Activated CD8-positive, alpha-beta memory T cell treated with anti-CD3 and anti-CD28 coated beads, Interleukin-2, amount 50 U/mL, for 48 hours (primary cell): ENCODE measurements around the gene JADE2.

Source experiments
- DNase-seq: peaks from one replicate; pipeline ENCODE4 v3.0.0-alpha.2; 2020

Gene JADE2

DNA sequence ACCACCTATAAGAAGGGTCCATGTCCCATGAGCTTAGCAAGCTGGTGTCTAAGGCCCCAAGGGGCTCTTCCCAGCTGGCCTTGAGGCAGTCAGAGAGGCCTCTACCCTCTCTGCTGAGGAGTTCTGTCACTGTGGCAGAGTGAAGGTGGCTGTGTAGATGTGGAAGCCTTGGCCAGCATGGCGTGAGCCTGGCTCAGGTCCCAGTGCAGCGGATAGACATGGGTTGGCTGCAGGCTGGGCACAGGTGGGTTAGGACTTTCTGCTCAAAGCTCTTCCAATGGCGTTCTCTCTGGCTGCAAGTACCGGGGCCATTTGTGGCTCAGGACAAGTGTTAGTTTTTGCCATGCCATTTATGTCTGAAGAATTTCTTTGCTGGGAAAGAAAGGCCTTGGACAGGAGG is 47.3 kb downstream of the JADE2 start:
- DNase-seq: no peak

DNA sequence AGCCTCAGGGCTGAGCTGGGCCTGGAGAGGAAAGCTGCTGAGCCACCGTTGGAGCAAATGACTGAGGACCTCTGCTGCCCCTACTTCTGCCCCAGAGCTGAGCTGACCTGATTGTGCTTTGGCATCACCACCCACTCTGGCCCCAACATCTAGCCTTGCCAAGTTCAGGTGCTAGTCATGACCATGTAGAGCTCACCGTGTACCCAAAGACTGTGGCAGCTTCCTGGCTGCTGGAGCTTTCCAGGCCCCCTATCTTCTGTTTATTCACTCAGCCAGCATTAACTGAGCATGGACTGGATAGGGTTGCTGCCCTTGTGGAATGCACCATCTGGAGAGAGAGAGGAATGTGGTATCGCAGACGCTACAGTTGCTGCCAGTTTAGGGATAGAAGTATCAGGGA is 49.1 kb downstream of the JADE2 start:
- no peak for DNase-seq

DNA sequence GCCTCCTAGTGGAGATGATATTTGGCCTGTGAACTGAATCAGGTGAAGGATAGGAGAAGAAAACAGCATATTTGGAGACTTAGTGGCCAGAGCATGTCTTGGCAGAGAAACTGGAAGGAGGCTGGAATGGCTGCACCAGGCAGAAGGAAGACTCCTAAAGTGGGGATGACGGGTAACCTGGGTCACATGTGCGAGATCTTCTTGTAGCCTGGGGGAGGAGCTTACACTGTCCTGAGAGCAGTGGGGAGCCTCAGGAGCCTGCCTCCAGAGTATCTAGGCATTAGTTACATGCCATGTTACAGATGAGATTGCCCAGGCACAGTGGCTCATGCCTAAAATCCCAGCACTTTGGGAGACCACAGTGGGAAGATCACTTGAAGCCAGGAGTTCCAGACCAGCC is 49.8 kb downstream of the JADE2 start:
- DNase-seq: no peak

DNA sequence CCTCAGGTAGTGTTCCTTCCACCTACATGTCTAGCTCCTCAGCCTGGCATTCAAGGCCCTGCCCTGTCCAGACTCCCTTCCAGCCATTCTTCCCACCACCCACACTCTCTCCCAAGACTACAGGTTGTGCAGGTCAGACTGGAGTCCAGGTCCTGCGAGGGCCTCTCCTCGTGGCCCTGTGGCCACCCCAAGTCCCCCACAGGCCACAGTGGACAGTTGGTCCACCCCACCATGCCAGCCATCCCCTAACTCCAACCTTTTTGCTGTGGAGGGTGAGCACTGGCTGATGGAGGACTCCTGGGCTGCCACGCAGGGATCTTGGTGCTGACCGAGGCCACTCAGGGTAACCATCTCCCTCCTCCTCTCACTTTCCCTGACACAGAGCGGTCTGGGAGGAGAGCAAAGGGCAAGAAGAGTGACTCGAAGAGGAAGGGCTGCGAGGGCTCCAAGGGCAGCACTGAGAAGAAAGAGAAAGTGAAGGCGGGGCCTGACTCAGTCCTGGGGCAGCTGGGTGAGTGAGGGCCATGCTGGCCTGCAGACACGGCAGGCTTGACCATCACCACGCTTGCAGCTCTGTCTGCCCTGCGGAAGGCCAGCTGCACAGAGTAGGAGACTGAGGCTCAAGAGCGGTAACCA is 51.0 kb downstream of the JADE2 start:
- DNase-seq: no peak

DNA sequence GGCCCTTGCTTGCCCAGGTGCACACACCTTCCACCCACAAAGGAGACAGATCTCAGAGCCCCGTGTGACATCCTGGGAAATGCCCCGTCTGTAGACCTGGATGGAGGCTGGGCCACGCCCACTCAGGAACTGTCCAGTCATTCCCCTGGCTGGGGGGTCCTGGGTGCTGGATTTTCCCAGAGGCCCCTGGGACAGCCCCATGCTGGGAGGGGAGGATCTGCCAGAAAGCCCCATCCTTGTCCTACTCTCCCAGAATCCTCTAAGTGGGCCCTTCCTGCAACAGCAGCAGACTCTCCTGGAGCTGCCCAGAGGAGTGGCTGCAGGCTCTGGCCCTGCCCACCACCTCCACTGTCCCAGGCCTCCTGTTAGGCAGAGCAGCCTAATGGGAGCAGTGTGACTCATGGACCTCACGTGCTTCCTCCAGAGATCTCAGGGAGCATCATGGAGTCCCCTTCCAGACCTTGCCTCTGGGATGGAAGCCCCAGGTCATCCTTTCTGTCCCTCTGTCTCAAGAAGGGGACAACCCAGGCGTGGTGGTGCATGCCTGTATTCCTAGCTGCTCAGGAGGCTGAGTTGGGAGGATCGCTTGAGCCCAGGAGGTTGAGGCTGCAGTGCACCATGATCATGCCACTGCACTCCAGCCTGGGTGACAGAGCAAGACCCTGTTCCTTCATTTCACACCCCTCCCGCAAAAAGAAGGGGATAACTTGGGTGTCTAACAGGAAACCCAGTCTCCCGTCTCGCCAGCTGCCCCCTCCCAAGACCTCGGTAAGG is 51.7 kb downstream of the JADE2 start:
- no peak for DNase-seq

DNA sequence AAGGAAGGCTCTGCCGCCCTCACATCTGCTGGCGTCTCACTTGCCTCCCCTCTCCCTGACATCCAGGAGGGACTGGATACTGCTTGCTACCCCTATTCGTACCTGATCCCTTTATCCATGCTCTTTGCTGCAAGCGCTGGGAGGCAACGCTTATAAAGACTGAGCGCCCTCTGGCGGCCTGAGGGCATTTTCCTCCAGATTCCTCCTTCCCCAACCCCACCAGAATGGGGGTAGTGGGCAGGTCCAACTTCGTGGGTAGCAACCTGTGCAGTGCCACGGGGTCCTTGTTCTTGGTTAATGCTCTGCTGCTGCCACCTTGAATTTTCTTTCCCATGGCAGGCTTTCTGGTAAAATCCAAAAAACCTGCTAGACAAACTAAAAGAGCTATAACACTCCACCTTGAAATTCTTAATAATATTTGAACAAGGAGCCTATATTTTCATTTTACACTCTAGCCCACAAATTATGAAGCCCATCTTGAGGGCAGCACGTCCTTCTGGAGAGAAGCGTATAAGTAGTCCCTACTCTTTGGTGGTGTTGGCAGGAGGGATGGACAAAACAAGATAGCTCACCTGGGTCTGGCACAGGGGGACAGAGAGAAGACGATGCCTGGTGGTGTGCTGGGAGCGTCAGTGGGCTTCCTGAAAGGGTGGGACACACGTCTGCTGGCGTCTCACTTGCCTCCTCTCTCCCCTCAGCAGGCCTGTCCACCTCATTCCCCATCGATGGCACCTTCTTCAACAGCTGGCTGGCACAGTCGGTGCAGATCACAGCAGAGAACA is 52.5 kb downstream of the JADE2 start:
- peak; percentile 90 for DNase-seq

DNA sequence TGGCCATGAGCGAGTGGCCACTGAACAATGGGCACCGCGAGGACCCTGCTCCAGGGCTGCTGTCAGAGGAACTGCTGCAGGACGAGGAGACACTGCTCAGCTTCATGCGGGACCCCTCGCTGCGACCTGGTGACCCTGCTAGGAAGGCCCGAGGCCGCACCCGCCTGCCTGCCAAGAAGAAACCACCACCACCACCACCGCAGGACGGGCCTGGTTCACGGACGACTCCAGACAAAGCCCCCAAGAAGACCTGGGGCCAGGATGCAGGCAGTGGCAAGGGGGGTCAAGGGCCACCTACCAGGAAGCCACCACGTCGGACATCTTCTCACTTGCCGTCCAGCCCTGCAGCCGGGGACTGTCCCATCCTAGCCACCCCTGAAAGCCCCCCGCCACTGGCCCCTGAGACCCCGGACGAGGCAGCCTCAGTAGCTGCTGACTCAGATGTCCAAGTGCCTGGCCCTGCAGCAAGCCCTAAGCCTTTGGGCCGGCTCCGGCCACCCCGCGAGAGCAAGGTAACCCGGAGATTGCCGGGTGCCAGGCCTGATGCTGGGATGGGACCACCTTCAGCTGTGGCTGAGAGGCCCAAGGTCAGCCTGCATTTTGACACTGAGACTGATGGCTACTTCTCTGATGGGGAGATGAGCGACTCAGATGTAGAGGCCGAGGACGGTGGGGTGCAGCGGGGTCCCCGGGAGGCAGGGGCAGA is 53.3 kb downstream of the JADE2 start:
- no peak for DNase-seq

DNA sequence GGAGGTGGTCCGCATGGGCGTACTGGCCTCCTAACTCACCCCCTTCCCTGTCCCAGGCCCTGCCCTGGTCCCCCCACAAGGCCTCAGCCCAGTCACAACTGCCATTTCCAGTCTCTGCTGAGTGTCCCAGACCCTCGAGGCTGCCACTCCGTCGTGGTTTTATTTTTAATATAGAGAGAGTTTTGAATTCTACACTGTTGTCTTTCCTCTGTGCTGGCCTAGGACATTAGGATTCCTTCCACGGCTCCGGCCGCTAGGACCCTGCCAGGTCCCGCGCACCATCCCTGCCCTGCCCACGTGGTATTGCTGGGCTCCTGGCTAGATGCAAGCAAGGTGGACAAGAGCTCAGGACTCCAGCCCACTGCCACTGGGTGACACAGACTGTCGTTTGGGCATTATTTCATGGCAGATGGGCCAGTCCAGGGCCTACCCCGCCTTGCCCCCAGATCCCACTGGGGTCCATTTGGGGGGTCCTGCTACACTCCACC is 53.9 kb downstream of the JADE2 start:
- no peak for DNase-seq

DNA sequence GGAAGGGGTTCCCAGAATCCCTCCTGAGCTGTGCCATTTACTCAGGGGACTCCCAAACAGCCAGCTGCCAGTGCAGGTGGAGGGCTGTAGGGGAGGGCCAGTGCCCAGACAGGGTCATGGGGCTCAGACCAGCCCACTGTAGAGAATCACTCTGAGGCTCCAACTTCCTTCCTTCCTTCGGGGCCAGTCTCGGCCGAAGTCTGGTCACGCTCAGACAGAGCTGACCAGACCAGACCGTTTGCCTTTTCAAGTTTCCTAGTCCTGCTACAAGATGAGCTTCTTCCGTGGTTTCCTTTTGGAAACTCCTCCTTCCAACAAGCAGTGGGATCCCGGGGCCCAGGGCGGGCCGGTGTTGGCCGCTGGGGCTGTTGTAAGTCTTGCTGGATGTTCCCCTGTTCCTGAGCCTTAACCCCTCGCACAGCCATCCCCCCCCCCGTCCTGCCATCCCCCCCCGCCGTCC is 54.6 kb downstream of the JADE2 start:
- DNase-seq: no peak

DNA sequence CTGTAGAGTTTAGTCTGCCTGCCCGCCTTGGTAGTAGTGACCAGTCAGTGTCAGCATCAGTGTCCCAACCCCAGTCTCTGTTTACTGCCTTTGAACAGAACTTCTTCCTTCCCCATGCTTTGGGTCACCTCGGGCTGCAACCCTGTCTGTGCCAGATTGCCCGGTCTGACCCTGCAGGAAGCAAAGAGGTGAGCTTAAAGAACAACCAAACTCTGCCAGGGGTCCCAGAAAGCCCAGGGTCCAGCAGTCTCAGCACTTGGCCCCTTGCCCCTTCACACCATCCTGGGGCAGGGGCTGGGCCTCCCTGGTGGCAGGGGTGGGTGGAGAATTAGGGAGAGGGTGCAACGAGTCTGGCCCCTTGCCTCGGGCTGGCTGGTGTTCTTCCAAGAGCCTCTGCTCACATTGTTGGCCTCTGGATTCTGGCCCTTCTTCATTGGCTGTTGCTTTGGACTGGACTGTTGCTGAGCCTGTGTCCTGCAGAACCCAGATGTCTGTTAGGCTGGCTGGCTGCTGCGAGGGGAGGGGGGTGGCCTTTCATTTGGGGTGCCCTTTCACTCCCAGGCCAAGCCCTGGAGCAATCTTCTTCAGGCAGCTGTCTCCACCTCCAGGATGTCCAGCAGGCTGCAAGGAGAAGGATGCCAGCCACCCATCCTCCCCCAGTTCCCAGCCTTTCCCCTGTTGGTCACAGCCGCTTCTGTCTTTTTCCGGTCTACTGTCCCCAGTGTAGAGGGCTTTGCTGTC is 55.9 kb downstream of the JADE2 start:
- no peak for DNase-seq

DNA sequence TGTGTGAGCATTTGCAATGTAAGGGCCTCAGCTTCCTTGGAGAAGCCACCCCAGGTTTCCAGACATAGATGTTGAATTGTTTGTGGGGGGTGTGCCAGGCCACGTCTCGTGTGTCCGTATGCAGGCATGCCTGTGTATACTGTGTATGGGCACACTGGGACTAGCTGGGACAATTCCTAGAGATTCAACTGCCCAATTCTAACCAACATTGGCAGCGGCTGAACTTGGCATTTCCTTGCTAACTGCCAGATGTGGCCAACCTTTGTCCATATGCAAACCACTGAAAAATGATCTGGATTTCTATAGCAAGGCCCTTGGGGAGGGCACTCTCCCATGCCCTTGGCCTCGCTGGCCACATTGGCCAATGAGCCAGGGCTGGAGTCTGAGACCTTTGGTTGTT is 56.8 kb downstream of the JADE2 start:
- DNase-seq: no peak

DNA sequence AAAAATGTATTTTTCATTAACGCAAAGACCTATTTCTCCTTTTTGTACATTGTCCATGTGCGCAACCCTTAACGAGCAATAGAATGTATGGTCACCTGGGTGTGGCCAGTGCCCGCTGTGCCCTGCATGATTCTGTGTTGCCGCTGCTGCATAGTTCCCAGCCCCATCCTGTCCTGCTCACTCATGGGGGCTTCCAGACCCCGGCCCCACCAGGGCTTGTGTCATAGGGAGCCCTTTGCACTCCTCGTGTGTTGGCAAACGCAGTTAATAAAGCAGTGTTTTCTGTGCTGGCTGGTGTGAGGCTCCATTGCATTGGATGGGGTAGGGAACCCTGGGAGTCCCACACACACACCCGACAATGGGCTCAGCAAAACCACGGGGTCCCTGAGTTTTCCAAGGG is 57.5 kb downstream of the JADE2 start:
- no peak for DNase-seq

DNA sequence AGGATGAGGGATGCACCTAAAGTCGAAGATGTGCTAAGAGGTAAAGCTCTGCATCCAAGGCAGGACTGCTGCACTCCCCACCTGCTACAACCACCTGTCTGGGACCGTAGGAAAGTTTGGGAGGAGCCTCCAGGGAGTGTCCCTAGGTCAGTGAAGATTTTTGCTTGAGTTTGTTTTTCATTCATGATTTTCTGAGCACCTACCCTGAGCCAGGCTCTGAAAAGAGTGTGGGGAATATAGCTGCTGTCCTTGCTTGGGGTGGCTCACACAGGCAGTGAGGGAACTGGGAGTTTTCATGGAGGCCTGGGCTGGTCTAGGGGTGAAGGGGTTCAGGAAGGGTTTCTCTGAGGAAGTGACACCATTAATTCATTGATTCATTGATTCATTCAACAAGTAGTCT is 58.3 kb downstream of the JADE2 start:
- DNase-seq: no peak

DNA sequence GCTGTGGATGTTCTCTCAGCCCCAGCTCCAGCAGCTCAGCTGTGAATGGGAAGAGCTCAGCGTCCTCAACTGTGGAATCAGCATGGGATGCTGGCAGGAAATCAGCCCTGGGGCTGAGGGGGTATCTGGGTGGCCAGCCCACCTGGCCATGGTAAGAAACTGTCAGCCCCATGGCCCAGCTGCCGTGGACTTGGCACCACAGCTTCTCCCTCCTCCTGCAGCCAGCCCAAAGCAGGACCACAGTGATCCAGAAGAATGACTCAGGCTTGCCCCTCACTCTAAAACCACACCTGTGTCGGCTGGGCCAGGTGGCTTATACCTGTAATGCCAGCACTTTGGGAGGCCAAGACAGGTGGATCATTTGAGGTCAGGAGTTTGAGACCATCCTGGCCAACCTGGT is 59.2 kb downstream of the JADE2 start:
- no peak for DNase-seq

DNA sequence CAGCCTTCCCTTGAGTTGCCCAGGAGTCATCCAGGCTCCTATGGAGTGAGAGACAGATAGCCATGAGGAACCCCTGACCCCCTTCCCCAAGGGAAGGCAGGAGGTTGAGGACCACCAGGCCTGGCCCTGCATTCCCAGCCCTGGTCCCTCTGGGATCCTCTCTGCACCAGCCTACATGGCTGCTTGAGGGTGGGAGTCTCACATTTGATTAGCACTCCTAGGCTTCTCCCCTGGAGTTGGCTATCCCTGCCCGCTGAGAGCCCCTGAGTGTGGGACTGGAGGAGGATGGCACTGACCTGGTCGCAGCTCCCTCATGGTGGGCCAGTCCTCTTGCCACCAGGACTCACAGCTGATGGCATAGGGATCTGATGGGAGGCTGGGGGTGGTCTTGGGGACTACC is 60.5 kb downstream of the JADE2 start:
- no peak for DNase-seq

DNA sequence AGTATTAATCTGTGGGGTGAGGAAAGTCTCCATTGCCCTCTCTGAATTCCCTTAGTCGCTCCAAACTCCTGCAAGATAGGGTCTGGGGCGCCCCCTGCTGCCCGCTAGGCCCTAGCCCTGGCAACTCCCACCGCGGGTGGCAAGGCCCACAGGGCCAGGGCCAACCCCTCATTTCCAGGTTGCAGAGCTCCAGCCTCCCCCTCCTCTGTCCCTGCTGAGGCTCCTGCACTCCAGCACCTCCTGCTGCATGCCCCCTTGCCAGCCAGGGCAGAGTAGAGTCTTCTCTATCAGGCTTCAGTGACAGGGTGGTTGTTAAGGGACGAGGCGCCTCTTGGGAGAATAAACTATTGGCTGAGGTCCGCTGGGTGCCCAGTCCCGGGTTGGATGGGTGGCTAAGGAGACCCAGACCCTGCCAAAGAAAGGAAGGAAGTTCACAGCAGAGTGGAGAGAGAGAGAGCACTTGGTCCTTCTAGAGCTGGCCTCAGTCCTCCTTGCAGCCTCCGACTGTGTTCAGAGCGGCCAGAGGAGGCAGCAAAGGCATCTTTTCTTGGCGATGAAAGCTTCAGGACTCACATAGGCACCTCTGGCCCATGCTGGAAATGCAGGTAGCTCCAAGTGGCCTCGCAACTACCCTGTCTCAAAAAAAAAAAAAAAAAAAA is 61.5 kb downstream of the JADE2 start:
- peak; percentile 96 for DNase-seq

DNA sequence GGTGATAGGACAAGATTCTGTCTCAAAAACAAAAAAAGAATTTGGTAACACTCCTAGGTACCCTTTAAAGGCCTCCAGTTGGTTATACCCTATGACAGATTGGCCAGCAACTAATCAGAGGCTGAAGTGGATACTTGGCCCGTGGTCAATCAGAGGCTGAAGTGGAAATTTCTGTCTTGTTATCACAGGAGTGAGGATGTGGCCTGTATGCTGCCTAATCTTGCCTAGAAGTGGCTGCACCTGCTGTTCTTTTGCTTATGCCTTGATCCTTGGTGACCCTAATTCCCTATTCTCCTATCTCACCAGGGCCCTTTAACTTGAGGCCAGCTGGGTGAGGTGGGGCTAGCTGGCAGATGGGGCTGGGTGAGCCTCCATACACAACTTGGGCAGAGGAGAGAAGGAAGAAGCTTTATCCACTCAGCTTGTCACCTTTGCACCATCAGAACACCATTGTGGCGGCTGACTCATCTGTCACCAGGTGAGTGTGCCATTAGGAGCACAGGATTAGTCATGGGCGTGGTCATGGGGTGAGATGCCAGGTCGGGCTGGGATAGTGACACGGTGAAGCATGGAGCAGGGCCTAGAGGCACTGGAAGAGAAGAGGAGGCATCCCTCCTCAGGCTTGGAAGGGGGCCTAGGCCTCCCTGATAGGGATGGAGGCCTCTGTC is 65.7 kb downstream of the JADE2 start:
- DNase-seq: peak; percentile 81

DNA sequence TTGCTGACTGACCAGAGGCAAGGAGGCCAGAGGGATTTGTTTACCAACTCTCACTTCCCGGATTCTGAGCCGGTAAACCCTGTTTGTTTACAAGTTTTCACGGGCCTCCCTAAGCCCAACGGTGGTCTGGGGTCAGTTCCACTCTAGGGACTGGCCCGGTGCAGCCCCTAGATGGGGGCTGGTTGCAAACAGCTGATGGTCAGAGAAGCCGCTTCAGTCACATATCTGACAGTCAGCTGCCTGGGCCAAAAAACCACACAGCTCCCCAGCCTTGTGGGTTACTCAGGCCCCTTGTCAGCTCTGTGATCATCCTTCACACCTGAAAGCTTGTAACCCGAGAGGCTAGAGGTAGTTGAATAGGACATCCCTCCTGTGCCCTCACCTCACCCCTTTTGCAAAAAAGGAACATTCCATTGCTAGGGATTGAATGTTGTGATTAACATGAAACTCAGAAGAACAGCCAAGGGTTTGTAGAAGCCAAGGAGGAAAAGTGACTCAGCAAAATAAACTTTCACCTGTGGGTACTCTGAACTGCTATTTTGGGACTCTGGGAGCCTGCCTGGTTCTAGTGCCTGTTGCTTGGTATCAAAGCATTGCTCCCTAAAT is 66.8 kb downstream of the JADE2 start:
- DNase-seq: peak; percentile 50

DNA sequence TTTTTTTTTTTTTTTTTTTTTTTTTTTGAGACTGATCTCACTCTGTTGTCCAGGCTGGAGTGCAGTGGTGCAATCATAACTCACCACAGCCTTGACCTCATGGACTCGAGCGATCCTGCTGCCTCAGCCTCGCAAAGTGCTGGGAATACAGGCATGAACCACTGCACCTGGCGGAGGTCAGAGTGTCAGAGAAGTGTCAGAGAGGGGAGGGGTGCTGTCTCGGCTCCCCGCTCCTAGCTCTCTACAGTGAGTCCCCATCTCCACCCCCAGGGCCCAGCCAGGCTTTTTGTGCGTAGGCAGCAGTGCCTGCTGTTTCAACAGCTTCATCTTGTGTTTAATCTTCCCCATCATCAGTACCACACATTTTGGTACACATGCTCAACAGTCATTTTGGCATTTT is 68.9 kb downstream of the JADE2 start:
- DNase-seq: no peak

DNA sequence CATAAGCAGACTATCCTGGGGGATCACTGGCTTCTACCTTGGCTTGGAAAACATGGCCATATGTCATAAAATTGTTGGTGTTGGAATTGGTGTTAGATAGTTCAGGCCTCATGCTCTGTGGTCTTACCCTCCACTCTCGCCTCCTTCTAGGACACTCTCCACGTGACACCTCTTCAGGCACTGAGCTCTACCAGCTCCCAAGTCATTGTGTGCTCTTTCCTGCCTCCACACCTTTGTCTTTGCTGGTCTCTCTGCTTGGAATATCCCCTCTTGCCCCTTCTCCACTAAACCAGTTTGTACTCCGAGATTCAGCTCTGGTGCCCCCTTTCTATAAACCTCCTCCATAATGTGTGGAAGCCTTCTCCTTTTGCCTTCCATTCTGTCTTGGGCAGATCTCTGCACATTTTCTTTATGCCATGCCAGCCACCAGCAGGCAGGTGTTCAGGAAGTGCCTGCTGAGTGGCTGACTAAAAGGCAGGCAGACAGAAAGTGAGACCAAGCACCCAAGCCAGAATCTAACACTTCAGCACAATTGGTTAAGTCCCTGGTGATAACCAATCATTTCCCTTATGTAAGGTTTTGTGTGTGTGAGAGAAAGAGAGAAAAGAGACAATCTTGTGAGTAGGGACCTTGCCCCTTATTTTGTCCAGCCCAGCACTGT is 69.5 kb downstream of the JADE2 start:
- DNase-seq: no peak
